RWPE2 (cell line): Measurements from ENCODE around the gene TTLL3.

Experiments used
- ATAC-seq: fragments of 200-7000 bp; cut with Tn5 transposase; 3 replicates; pipeline ENCODE4 v1.9.1; 2021; ENCODE audit warnings: low read depth
- DNase-seq: peaks from one replicate; pipeline ENCODE4 v3.0.0-alpha.2; 2020; ENCODE audit warnings: low spot score
- H3K27ac ChIP-seq: fragments of 450-650 bp; 2 replicates; pipeline ENCODE4 v1.5.1; 2017; ENCODE audit warnings: mild to moderate bottlenecking; ENCODE audit not compliant: poor library complexity, severe bottlenecking
- H3K27me3 ChIP-seq: fragments of 250-450 bp; sonication (Bioruptor Pico); 2 replicates; pipeline ENCODE4 v1.5.1; 2021; ENCODE audit warnings: mild to moderate bottlenecking, moderate library complexity; ENCODE audit not compliant: insufficient read depth, poor library complexity, severe bottlenecking
- H3K36me3 ChIP-seq: fragments of 250-450 bp; sonication (Bioruptor Pico); 2 replicates; pipeline ENCODE4 v1.5.1; 2020; ENCODE audit warnings: low read depth, mild to moderate bottlenecking, moderate library complexity
- H3K4me1 ChIP-seq: fragments of 250-450 bp; sonication (Bioruptor Pico); 2 replicates; pipeline ENCODE4 v1.5.1; 2021; ENCODE audit warnings: mild to moderate bottlenecking, moderate library complexity; ENCODE audit not compliant: insufficient read depth, poor library complexity, severe bottlenecking
- H3K4me3 ChIP-seq: fragments of 250-450 bp; sonication (Bioruptor Pico); 2 replicates; pipeline ENCODE4 v1.5.1; 2021; ENCODE audit warnings: mild to moderate bottlenecking, moderate library complexity; ENCODE audit not compliant: severe bottlenecking
- H3K9me3 ChIP-seq: fragments of 250-450 bp; sonication (Bioruptor Pico); 2 replicates; pipeline ENCODE4 v1.5.1; 2021; ENCODE audit warnings: mild to moderate bottlenecking, moderate library complexity; ENCODE audit not compliant: severe bottlenecking
- CTCF ChIP-seq: fragments of 450-650 bp; IDR thresholded peaks from one replicate; pipeline ENCODE4 v1.5.1; 2017; ENCODE audit warnings: mild to moderate bottlenecking, moderate library complexity; ENCODE audit not compliant: poor library complexity, severe bottlenecking

TTLL3 gene

GRCh38 chr3:9809239-9809614 is 835 bp upstream of the TTLL3 start:
- peak overlapping the region; percentile 61 for H3K27ac ChIP-seq
- DNase-seq: no peak
- H3K4me3 ChIP-seq: peak overlapping the region; percentile 45

GRCh38 chr3:9810433-9810770 is 340 bp downstream of the TTLL3 start:
- ATAC-seq (peak; percentile 1; the same call in 1 of the 3 replicates), DNase-seq (no peak)
- H3K9me3 ChIP-seq: no peaks in the 10 kb centered on the region
- H3K4me3 ChIP-seq: peak overlapping the region; percentile 45
- no peaks in the 10 kb centered on the region for H3K4me1 ChIP-seq
- peaks cover 19% of the 10 kb centered on the region for H3K36me3 ChIP-seq
- H3K27ac ChIP-seq: peak overlapping the region; percentile 61
- no peaks in the 10 kb centered on the region for H3K27me3 ChIP-seq
- no peak for TF ChIP-seq CTCF

More at GRCh38 chr3:9809239-9809614, 835 bp upstream of the TTLL3 start:
- no peak for TF ChIP-seq CTCF
- no peaks in the 10 kb centered on the region for H3K9me3 ChIP-seq
- no peaks in the 10 kb centered on the region for H3K4me1 ChIP-seq
- peaks cover 31% of the 10 kb centered on the region for H3K36me3 ChIP-seq
- no peaks in the 10 kb centered on the region for H3K27me3 ChIP-seq
- ATAC-seq: no peak

- peaks cover 15% of the 10 kb centered on the region; the same call in 1 of the 2 replicates for H3K36me3 ChIP-seq
- TF ChIP-seq CTCF: no peak
- H3K27me3 ChIP-seq: no peaks in the 10 kb centered on the region
- DNase-seq (no peak), ATAC-seq (no peak)
- H3K4me1 ChIP-seq: no peaks in the 10 kb centered on the region
- no peak overlapping the region for H3K4me3 ChIP-seq
- no peak overlapping the region for H3K27ac ChIP-seq
- H3K9me3 ChIP-seq: no peaks in the 10 kb centered on the region
Measured at GRCh38 chr3:9810846-9811245, 784 bp downstream of the TTLL3 start.

GRCh38 chr3:9812870-9813483 is 2.9 kb downstream of the TTLL3 start:
- H3K36me3 ChIP-seq: no peaks in the 10 kb centered on the region
- ATAC-seq: no peak

More at GRCh38 chr3:9812870-9813483, 2.9 kb downstream of the TTLL3 start:
- no peaks in the 10 kb centered on the region for H3K4me1 ChIP-seq
- H3K27me3 ChIP-seq: no peaks in the 10 kb centered on the region
- DNase-seq: no peak
- no peak for TF ChIP-seq CTCF
- H3K4me3 ChIP-seq: no peak overlapping the region
- no peaks in the 10 kb centered on the region for H3K9me3 ChIP-seq
- H3K27ac ChIP-seq: no peak overlapping the region
